ENCODE results near the gene ZDHHC24.

DNA sequence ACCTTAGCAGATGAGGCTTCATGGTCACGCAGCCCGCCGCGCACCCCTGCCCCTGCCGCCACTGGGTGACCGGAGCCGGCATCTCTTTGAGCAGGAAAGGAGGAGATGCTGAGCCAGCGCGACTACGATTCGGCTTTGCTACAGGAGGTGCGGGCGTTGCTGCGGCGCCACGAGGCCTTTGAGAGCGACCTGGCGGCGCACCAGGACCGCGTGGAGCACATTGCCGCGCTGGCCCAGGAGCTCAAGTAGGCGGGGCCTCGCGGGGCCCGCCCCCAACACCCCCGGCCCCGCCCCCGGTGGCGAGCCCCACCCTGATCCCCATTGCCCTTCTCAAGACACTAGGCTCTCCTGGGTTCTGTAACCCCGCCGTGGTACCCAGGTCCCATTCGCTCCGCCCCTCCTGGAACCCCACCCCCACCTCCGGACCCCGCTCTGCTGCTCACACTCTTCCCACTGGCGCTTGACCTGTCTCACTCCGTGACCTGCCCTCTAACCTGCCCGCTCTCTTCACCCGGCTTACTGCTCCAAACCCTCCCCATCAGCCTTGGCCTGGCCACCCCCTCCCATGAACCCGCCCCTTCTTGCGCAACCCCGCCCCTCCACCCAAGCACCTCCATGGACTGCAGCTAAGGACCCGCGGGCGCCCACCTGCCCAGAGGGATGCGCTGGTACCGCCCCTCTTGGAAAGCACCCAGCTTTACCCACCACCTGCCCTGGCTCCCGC, 13.5 kb upstream of the ZDHHC24 start:
- TF ChIP-seq, protein P1, sequence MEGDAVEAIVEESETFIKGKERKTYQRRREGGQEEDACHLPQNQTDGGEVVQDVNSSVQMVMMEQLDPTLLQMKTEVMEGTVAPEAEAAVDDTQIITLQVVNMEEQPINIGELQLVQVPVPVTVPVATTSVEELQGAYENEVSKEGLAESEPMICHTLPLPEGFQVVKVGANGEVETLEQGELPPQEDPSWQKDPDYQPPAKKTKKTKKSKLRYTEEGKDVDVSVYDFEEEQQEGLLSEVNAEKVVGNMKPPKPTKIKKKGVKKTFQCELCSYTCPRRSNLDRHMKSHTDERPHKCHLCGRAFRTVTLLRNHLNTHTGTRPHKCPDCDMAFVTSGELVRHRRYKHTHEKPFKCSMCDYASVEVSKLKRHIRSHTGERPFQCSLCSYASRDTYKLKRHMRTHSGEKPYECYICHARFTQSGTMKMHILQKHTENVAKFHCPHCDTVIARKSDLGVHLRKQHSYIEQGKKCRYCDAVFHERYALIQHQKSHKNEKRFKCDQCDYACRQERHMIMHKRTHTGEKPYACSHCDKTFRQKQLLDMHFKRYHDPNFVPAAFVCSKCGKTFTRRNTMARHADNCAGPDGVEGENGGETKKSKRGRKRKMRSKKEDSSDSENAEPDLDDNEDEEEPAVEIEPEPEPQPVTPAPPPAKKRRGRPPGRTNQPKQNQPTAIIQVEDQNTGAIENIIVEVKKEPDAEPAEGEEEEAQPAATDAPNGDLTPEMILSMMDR (IDR thresholded peaks at IDR 0.05), result no peak
- TF ChIP-seq POLR2A (IDR thresholded peaks at IDR 0.05), result no peak

All from lower leg skin (tissue), 3 donors.